BE2C (cell line): ENCODE data around the gene PPP2R1B.
"Not testable (repeated sequence)": the region's sequence is repeated elsewhere in the genome, so short reads cannot be mapped to it uniquely, and the experiment has no call there.

Source experiments
- DNase-seq: peaks from one replicate; pipeline ENCODE4 v3.0.0-alpha.2; 2020
- H3K27me3 ChIP-seq: fragments of 250-450 bp; sonication (Bioruptor Pico); 2 replicates; pipeline ENCODE4 v1.5.1; 2020; ENCODE audit warnings: mild to moderate bottlenecking
- H3K36me3 ChIP-seq: fragments of 250-450 bp; sonication (Bioruptor Pico); 2 replicates; pipeline ENCODE4 v1.5.1; 2020; ENCODE audit warnings: mild to moderate bottlenecking
- H3K4me1 ChIP-seq: fragments of 250-450 bp; sonication (Bioruptor Pico); 2 replicates; pipeline ENCODE4 v1.5.1; 2020
- H3K4me3 ChIP-seq: 2 replicates; pipeline ENCODE4 v1.5.1; 2011; ENCODE audit warnings: low read depth, low read length
- H3K9me3 ChIP-seq: fragments of 250-450 bp; sonication (Bioruptor Pico); 2 replicates; pipeline ENCODE4 v1.5.1; 2020
- TF ChIP-seq, protein P1 (sequence below): IDR thresholded peaks from 2 replicates; pipeline ENCODE4 v1.5.1; 2012; ENCODE audit warnings: mild to moderate bottlenecking, low read depth, low read length

The PPP2R1B gene

GRCh38 chr11:111723595-111723994 lies 42.6 kb downstream of the PPP2R1B start:
- peaks cover 29% of the 10 kb centered on the region for H3K36me3 ChIP-seq

GRCh38 chr11:111722501-111722900 lies 43.7 kb downstream of the PPP2R1B start:
- H3K4me1 ChIP-seq = peaks cover 10% of the 10 kb centered on the region
- no peaks in the 10 kb centered on the region for H3K9me3 ChIP-seq
- no peaks in the 10 kb centered on the region for H3K27me3 ChIP-seq
- peaks cover 29% of the 10 kb centered on the region for H3K36me3 ChIP-seq
- TF ChIP-seq, protein P1, sequence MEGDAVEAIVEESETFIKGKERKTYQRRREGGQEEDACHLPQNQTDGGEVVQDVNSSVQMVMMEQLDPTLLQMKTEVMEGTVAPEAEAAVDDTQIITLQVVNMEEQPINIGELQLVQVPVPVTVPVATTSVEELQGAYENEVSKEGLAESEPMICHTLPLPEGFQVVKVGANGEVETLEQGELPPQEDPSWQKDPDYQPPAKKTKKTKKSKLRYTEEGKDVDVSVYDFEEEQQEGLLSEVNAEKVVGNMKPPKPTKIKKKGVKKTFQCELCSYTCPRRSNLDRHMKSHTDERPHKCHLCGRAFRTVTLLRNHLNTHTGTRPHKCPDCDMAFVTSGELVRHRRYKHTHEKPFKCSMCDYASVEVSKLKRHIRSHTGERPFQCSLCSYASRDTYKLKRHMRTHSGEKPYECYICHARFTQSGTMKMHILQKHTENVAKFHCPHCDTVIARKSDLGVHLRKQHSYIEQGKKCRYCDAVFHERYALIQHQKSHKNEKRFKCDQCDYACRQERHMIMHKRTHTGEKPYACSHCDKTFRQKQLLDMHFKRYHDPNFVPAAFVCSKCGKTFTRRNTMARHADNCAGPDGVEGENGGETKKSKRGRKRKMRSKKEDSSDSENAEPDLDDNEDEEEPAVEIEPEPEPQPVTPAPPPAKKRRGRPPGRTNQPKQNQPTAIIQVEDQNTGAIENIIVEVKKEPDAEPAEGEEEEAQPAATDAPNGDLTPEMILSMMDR = no peak
- no peak overlapping the region for H3K4me3 ChIP-seq
- no peak for DNase-seq

More at GRCh38 chr11:111723595-111723994, 42.6 kb downstream of the PPP2R1B start:
- Histone ChIP-seq H3K4me1 (peaks cover 10% of the 10 kb centered on the region), H3K4me3 (peak overlapping the region; percentile 12; the same call in 1 of the 2 replicates), H3K27me3 (no peaks in the 10 kb centered on the region), H3K9me3 (no peaks in the 10 kb centered on the region)
- TF ChIP-seq, protein P1 = no peak
- peak; percentile 86 for DNase-seq

GRCh38 chr11:111720801-111721494 lies 45.2 kb downstream of the PPP2R1B start:
- Histone ChIP-seq H3K36me3 (peaks cover 29% of the 10 kb centered on the region), H3K27me3 (no peaks in the 10 kb centered on the region), H3K4me1 (peaks cover 10% of the 10 kb centered on the region), H3K9me3 (no peaks in the 10 kb centered on the region), H3K4me3 (no peak overlapping the region)
- TF ChIP-seq, protein P1 = no peak
- DNase-seq = no peak

- H3K9me3 ChIP-seq = no peaks in the 10 kb centered on the region
- H3K36me3 ChIP-seq = peaks cover 25% of the 10 kb centered on the region
- H3K4me3 ChIP-seq = no peak overlapping the region
- no peak for DNase-seq
- TF ChIP-seq, protein P1 = no peak
- H3K27me3 ChIP-seq = no peaks in the 10 kb centered on the region
- H3K4me1 ChIP-seq = peaks cover 10% of the 10 kb centered on the region
Measured at GRCh38 chr11:111719379-111719778, 46.8 kb downstream of the PPP2R1B start.

DNA sequence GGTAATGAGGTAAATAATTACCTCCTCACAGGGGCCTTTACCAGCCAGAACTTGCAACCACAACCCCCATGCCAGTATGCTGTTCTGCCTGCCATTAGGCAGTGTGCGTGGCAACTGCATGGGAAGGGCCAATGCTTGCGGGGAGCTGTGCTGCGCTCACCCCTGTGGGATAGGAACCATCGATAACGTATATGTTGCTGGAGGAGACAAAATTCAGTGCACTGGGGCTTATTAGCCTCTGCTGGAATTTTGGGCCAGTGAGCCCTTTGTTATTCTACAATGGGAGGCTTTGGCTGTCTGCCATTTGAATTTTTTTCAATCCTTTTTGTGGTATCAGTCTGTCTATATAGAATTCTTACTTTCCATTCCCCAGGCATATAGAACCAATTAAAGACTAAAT lies 47.3 kb downstream of the PPP2R1B start:
- Histone ChIP-seq H3K27me3 (no peaks in the 10 kb centered on the region), H3K4me1 (peaks cover 6% of the 10 kb centered on the region), H3K36me3 (peaks cover 24% of the 10 kb centered on the region), H3K4me3 (no peak overlapping the region), H3K9me3 (no peaks in the 10 kb centered on the region)
- TF ChIP-seq, protein P1 = no peak
- DNase-seq = no peak

DNA sequence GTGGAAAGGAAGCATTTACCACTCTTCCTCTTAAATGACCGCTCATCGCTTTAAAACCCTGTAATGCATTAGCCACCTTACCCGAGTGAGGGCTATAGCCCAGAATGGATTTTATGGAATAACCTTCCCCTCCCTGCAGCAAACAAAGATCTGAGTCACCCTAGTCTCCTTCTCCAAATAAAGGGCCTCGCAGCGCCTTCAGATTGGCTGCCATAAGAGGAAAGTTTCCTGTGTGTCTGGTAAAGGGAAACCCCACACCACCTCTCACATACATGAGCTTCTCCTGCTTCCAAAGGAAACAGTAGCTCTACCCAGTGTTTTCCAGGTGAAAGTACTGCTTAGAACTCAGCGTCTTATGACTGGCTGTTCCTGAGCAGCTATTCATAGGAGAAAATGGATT lies 47.8 kb downstream of the PPP2R1B start:
- no peaks in the 10 kb centered on the region for H3K27me3 ChIP-seq
- TF ChIP-seq, protein P1 = no peak
- H3K4me1 ChIP-seq = peaks cover 4% of the 10 kb centered on the region
- DNase-seq = no peak
- H3K9me3 ChIP-seq = no peaks in the 10 kb centered on the region
- H3K36me3 ChIP-seq = peaks cover 24% of the 10 kb centered on the region
- H3K4me3 ChIP-seq = no peak overlapping the region

DNA sequence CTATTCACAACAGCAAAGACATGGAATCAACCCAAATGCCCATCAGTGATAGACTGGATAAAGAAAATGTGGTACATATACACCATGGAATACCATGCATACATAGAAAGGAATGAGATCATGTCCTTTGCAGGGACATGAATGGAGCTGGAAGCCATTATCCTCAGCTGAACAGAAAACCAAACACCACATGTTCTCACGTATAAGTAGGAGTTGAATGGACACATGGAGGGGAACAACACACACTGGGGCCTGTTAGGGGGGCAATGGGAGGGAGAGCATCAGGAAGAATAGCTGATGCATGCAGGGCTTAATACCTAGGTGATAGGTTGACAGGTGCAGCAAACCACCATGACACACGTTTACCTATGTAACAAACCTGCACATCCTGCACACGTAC lies 48.5 kb downstream of the PPP2R1B start:
- not testable (repeated sequence) for H3K4me1 ChIP-seq, H3K4me3 ChIP-seq, DNase-seq, H3K9me3 ChIP-seq, H3K27me3 ChIP-seq
- peaks cover 23% of the 10 kb centered on the region for H3K36me3 ChIP-seq
